ENCODE data around the gene FAM89A. TPM values are rescaled to one million over a fixed set of nuclear protein-coding genes. Genes with fewer than 3 reads are reported as not detected.
"Not testable (repeated sequence)": the region's sequence is repeated elsewhere in the genome, so short reads cannot be mapped to it uniquely, and the experiment has no call there.

Gene FAM89A
- total RNA-seq, 2 donors from 2014 or later, result 17.1 to 17.4 TPM

- Mint-ChIP-seq H3K9me3 (no peaks in the 10 kb centered on the region), H3K27ac (no peak overlapping the region), H3K27me3 (ENCODE audit: low read depth) (no peaks in the 10 kb centered on the region), H3K4me3 (no peak overlapping the region), H3K36me3 (ENCODE audit: insufficient read depth in 2 of 2) (peaks cover 3 to 21% of the 10 kb centered on the region in 2 donors), H3K4me1 (ENCODE audit: low read depth) (no peaks in the 10 kb centered on the region)
- DNase-seq (no peak), ATAC-seq (replicated peaks in 1 of 2) (no peak)
Measured at GRCh38 chr1:230992100-230992774, 47.8 kb downstream of the FAM89A start.

DNA sequence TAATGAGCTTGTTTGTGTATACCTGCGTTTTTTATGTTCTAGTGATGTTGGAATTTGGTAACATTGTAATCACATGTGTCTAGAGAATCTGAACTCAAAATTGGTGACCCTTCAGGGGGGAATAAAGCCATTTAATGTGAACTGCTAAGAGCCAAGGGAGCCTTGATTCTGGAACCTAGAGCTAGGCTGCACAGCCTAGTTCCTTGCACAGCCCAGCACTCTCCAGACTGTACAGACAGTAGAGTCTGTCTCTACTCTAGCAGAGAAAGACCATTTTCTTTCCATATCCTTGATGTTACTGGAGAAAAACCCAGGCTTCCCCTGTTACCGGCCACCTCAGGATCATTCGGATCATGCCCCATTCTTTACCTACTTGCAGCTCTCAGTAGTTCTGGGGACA lies 52.6 kb downstream of the FAM89A start:
- no peak overlapping the region for H3K4me3 Mint-ChIP-seq
- H3K4me1 Mint-ChIP-seq (ENCODE audit: low read depth), result no peaks in the 10 kb centered on the region
- peaks cover 5 to 19% of the 10 kb centered on the region in 2 donors for H3K36me3 Mint-ChIP-seq (ENCODE audit: insufficient read depth in 2 of 2)
- no peaks in the 10 kb centered on the region for H3K9me3 Mint-ChIP-seq
- H3K27me3 Mint-ChIP-seq (ENCODE audit: low read depth), result no peaks in the 10 kb centered on the region
- H3K27ac Mint-ChIP-seq, result no peak overlapping the region
- ATAC-seq (replicated peaks in 1 of 2) (no peak), DNase-seq (no peak)

- Mint-ChIP-seq H3K9me3 (no peaks in the 10 kb centered on the region), H3K4me3 (no peak overlapping the region), H3K36me3 (ENCODE audit: insufficient read depth in 2 of 2) (peaks cover 5 to 15% of the 10 kb centered on the region in 2 donors), H3K27me3 (ENCODE audit: low read depth) (no peaks in the 10 kb centered on the region), H3K4me1 (ENCODE audit: low read depth) (no peaks in the 10 kb centered on the region), H3K27ac (no peak overlapping the region)
- DNase-seq (no peak), ATAC-seq (replicated peaks in 1 of 2) (no peak)
Measured at GRCh38 chr1:230986976-230987375, 53.1 kb downstream of the FAM89A start.

DNA sequence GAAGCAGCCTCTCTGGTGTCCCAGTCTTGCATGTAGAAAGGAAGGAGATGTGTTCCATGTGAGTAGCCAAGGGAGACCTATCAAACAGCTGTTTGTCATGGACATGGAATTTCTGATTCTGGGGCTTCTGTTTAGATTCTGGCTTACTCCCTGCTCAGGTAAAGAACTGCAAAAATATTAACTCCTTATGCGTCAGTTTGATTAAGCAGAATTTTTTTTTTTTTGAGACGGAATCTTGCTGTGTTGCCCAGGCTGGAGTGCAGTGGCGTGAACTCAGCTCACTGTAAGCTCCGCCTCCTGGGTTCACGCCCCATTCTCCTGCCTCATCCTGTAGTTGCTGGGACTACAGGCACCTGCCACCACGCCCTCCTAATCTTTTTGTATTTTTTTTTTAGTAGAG lies 54.3 kb downstream of the FAM89A start:
- DNase-seq (no peak), ATAC-seq (replicated peaks in 1 of 2) (no peak)
- H3K36me3 Mint-ChIP-seq (ENCODE audit: insufficient read depth in 2 of 2), result peaks cover 2 to 7% of the 10 kb centered on the region in 2 donors
- no peaks in the 10 kb centered on the region for H3K4me1 Mint-ChIP-seq (ENCODE audit: low read depth)
- H3K27me3 Mint-ChIP-seq (ENCODE audit: low read depth), result no peaks in the 10 kb centered on the region
- no peak overlapping the region for H3K4me3 Mint-ChIP-seq
- H3K9me3 Mint-ChIP-seq, result no peaks in the 10 kb centered on the region
- H3K27ac Mint-ChIP-seq, result no peak overlapping the region

DNA sequence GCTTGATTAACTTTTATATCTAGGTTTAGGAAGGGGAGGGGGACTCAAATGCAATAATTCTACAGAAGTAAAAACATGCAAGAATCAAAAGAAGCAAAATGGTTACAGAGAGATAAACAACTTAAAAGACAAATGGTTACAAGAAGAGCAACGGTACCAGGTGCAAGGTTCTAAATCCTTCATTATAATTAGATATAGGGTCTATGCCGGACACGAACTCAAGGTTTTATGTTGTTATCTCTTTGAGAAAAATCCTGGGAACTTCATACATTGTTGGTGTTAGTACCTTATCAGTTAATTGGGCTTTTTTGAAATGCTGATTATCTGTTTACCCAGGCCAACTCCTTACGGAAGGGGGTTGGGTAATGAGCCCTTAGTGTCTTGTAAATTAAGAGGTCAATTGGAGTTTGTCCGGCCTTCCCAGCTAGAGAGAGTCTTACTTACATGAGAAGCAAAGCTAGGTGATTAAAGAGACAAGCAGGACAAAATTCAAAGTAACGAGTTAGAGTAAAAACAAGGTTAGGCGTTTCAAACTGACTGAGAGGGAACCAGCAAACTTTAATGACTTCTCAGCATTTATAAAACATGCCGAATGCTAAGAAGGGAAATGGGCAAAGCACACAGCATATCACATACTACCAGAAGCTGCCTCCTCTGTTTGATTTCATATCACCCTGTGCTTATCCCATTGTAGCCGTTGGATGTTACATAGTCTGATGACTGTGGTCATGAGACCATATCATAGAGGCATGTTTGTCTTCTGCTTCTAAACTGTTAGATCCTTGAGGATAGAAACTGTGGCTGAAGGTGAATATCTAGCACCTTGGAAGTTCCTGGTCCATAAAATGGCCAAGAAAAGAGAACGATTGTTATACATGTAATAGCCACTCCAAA lies 55.2 kb downstream of the FAM89A start:
- H3K4me1 Mint-ChIP-seq (ENCODE audit: low read depth); H3K27ac Mint-ChIP-seq; H3K9me3 Mint-ChIP-seq; H3K27me3 Mint-ChIP-seq (ENCODE audit: low read depth); ATAC-seq (replicated peaks in 1 of 2); DNase-seq; H3K4me3 Mint-ChIP-seq: not testable (repeated sequence)
- H3K36me3 Mint-ChIP-seq (ENCODE audit: insufficient read depth in 2 of 2), result peaks cover 2 to 11% of the 10 kb centered on the region in 2 donors

DNA sequence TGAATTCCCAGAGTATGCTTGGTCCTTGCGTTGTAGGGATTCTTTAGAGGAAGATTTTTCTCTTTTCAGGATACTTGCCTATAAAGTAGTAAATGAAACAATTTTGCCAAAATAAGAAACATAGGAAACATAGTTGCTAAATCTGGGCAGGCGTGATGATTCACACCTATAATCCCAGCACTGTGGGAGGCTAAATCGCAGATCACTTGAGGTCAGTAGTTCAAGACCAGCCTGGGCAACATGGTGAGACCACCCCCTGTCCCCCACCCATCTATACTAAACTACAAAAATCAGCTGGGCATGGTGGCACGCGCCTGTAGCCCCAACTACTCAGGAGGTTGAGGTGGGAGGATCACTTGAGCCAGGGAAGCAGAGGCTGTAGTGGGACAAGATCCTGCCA lies 56.2 kb downstream of the FAM89A start:
- Mint-ChIP-seq H3K36me3 (ENCODE audit: insufficient read depth in 2 of 2) (peaks cover 2 to 7% of the 10 kb centered on the region in 2 donors), H3K4me3 (no peak overlapping the region), H3K9me3 (no peaks in the 10 kb centered on the region), H3K4me1 (ENCODE audit: low read depth) (no peaks in the 10 kb centered on the region), H3K27me3 (ENCODE audit: low read depth) (no peaks in the 10 kb centered on the region), H3K27ac (no peak overlapping the region)
- no peak for DNase-seq
- no peak for ATAC-seq (replicated peaks in 1 of 2)

DNA sequence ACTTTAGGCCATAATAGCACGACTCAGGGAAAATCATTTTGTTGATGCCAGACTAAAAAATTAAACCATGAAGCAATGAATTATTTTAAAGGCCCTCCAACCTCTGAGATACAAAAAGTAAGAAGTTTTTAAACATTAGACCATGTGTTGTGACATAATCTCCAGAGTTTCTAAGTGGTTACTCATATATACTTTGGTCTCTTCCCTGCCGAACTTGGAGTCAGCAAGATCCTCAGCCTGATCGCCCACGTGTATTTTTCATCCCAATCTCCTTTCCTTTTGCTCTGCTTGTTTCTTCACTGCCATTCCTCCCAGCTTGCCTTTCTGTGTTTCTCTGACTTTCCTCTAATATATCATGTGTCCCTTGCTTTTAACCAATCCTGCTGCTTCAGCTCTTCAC lies 57.4 kb downstream of the FAM89A start:
- Mint-ChIP-seq H3K36me3 (ENCODE audit: insufficient read depth in 2 of 2) (peaks cover 2 to 7% of the 10 kb centered on the region in 2 donors), H3K27ac (no peak overlapping the region), H3K4me1 (ENCODE audit: low read depth) (peaks cover 2% of the 10 kb centered on the region), H3K9me3 (no peaks in the 10 kb centered on the region), H3K4me3 (no peak overlapping the region), H3K27me3 (ENCODE audit: low read depth) (no peaks in the 10 kb centered on the region)
- no peak for ATAC-seq (replicated peaks in 1 of 2)
- DNase-seq, result no peak

DNA sequence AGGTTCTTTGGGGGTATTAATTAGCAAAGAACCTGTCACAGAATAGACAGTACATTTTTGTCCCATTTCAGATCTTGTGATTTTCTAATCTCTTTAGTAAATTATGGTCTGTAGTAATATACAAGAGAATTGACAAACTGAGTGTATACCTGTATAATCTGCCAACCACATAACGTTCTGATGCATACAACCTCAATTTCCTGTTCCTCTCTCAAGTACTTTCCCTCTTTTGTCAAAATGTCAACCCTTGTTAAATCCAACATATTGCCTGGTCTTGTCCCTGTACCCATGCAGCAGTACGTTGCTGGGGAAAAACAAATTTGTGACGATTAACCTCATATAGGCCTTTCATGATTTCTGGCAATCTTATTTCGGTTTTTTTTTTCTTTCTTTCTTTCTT lies 60.1 kb downstream of the FAM89A start:
- H3K27me3 Mint-ChIP-seq (ENCODE audit: low read depth), result no peaks in the 10 kb centered on the region
- H3K27ac Mint-ChIP-seq, result no peak overlapping the region
- no peaks in the 10 kb centered on the region for H3K9me3 Mint-ChIP-seq
- H3K4me1 Mint-ChIP-seq (ENCODE audit: low read depth), result peaks cover 22% of the 10 kb centered on the region
- peaks cover 2 to 10% of the 10 kb centered on the region in 2 donors for H3K36me3 Mint-ChIP-seq (ENCODE audit: insufficient read depth in 2 of 2)
- H3K4me3 Mint-ChIP-seq, result no peak overlapping the region
- ATAC-seq (replicated peaks in 1 of 2) (no peak), DNase-seq (no peak)

- Mint-ChIP-seq H3K36me3 (ENCODE audit: insufficient read depth in 2 of 2) (peaks cover 2 to 10% of the 10 kb centered on the region in 2 donors), H3K4me3 (no peak overlapping the region), H3K27ac (no peak overlapping the region), H3K4me1 (ENCODE audit: low read depth) (peaks cover 28% of the 10 kb centered on the region), H3K27me3 (ENCODE audit: low read depth) (no peaks in the 10 kb centered on the region), H3K9me3 (no peaks in the 10 kb centered on the region)
- no peak for DNase-seq
- no peak for ATAC-seq (replicated peaks in 1 of 2)
Measured at GRCh38 chr1:230979389-230979716, 60.7 kb downstream of the FAM89A start.

GRCh38 chr1:230978491-230979388 lies 61.3 kb downstream of the FAM89A start, which contains the start of the genes ARV1 and TTC13:
Gene ARV1, plus strand, starts transcription at chr1:230979094. Its CDS starts 12 bp downstream, at chr1:230979106.
Gene TTC13, minus strand, starts transcription at chr1:230978861. Its CDS starts 31 bp downstream, at chr1:230978830.
- peaks cover 34% of the 10 kb centered on the region for H3K4me1 Mint-ChIP-seq (ENCODE audit: low read depth)
- DNase-seq, result peak; percentile 98 to 99
- peak; percentile 96 to 97 for ATAC-seq (replicated peaks in 1 of 2)

DNA sequence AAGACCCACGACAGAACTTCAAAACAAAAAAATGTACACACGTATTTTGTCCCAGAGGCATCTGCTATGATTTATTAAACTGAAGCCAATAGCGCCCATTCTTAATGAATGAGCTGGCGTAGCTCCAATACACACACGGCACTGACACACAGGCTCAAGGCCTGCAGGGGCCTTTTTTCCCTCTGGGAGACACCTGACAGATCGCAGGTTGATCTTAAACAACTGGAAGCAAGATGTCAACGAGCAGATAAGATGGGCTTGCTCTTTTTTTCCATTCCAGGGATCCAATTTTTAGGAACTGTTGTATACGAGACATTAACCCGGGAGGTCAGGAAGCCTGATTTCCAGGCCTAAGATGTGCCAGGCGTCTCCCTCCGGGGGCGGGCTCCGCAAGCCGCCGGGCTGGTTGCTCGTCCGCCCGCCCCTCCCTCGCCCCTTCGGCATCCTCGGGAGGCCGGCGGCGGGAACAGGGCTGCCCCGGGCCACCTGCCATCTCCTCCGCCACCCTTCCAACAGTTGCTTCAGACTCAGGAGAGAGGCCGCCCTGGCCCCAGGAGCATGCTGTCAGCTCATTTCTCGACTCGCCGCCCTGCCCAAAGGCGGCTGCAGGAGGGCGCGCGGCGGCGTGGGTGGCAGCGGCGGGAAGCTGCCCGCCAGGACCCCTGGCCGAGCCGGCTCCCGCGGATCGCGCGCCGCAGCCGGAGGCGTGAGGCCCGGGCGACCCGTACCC lies 62.1 kb downstream of the FAM89A start:
- DNase-seq, result peak; percentile 51
- Mint-ChIP-seq H3K27ac (peak overlapping the region; percentile 96), H3K27me3 (ENCODE audit: low read depth) (no peaks in the 10 kb centered on the region), H3K36me3 (ENCODE audit: insufficient read depth in 2 of 2) (peaks cover 2 to 10% of the 10 kb centered on the region in 2 donors), H3K4me1 (ENCODE audit: low read depth) (peaks cover 42% of the 10 kb centered on the region), H3K9me3 (no peaks in the 10 kb centered on the region), H3K4me3 (peak overlapping the region; percentile 97 to 98)
- ATAC-seq (replicated peaks in 1 of 2), result peak; percentile 6 to 11

More at GRCh38 chr1:230978491-230979388, 61.3 kb downstream of the FAM89A start, which contains the start of the genes ARV1 and TTC13:
- peak within 1 kb of the TSS; percentile 97 to 98 for H3K4me3 Mint-ChIP-seq
- H3K27me3 Mint-ChIP-seq (ENCODE audit: low read depth), result no peaks in the 10 kb centered on the region
- peak within 1 kb of the TSS; percentile 96 for H3K27ac Mint-ChIP-seq
- peaks cover 2 to 10% of the 10 kb centered on the region in 2 donors for H3K36me3 Mint-ChIP-seq (ENCODE audit: insufficient read depth in 2 of 2)
- no peaks in the 10 kb centered on the region for H3K9me3 Mint-ChIP-seq
